Measurements from ENCODE around the gene ASGR2.
"Not testable (repeated sequence)": the region's sequence is repeated elsewhere in the genome, so short reads cannot be mapped to it uniquely, and the experiment has no call there.

ASGR2 gene

GRCh38 chr17:7114241-7114874 lies at the start of gene ASGR2:
TSS of gene ASGR2 (minus strand) at chr17:7114822. CDS start at chr17:7114240, 582 bp downstream.
- Mint-ChIP-seq H3K9me3 (no peaks in the 10 kb centered on the region), H3K36me3 (ENCODE audit: low read depth) (no peaks in the 10 kb centered on the region), H3K4me1 (ENCODE audit: low read depth) (peaks cover 5% of the 10 kb centered on the region), H3K4me3 (no peak within 1 kb of the TSS), H3K27me3 (peaks cover under 1% of the 10 kb centered on the region), H3K27ac (no peak within 1 kb of the TSS)

GRCh38 chr17:7159571-7159970 lies 44.9 kb upstream of the ASGR2 start:
- H3K4me3 Mint-ChIP-seq; H3K27me3 Mint-ChIP-seq; H3K9me3 Mint-ChIP-seq; H3K36me3 Mint-ChIP-seq (ENCODE audit: low read depth); H3K27ac Mint-ChIP-seq; H3K4me1 Mint-ChIP-seq (ENCODE audit: low read depth): not testable (repeated sequence)

- not testable (repeated sequence) for H3K27ac Mint-ChIP-seq; H3K4me3 Mint-ChIP-seq; H3K4me1 Mint-ChIP-seq (ENCODE audit: low read depth); H3K36me3 Mint-ChIP-seq (ENCODE audit: low read depth); H3K9me3 Mint-ChIP-seq
- H3K27me3 Mint-ChIP-seq: peaks cover 10% of the 10 kb centered on the region
Observed at GRCh38 chr17:7158424-7158823, 43.8 kb upstream of the ASGR2 start.

- Mint-ChIP-seq H3K27me3 (peaks cover 14% of the 10 kb centered on the region), H3K9me3 (no peaks in the 10 kb centered on the region), H3K36me3 (ENCODE audit: low read depth) (no peaks in the 10 kb centered on the region), H3K27ac (peak overlapping the region; percentile 38), H3K4me3 (no peak overlapping the region), H3K4me1 (ENCODE audit: low read depth) (no peaks in the 10 kb centered on the region)
Observed at GRCh38 chr17:7156342-7156940, 41.8 kb upstream of the ASGR2 start.

- H3K9me3 Mint-ChIP-seq: no peaks in the 10 kb centered on the region
- no peak overlapping the region for H3K27ac Mint-ChIP-seq
- no peaks in the 10 kb centered on the region for H3K4me1 Mint-ChIP-seq (ENCODE audit: low read depth)
- no peak overlapping the region for H3K4me3 Mint-ChIP-seq
- peaks cover 4% of the 10 kb centered on the region for H3K27me3 Mint-ChIP-seq
- H3K36me3 Mint-ChIP-seq (ENCODE audit: low read depth): no peaks in the 10 kb centered on the region
Observed at GRCh38 chr17:7147772-7148171, 33.1 kb upstream of the ASGR2 start.

- Mint-ChIP-seq H3K27me3 (no peaks in the 10 kb centered on the region), H3K27ac (no peak overlapping the region), H3K9me3 (no peaks in the 10 kb centered on the region), H3K36me3 (ENCODE audit: low read depth) (no peaks in the 10 kb centered on the region), H3K4me3 (no peak overlapping the region), H3K4me1 (ENCODE audit: low read depth) (no peaks in the 10 kb centered on the region)
Observed at GRCh38 chr17:7146115-7146514, 31.5 kb upstream of the ASGR2 start.

- Mint-ChIP-seq H3K36me3 (ENCODE audit: low read depth) (no peaks in the 10 kb centered on the region), H3K27ac (no peak overlapping the region), H3K4me1 (ENCODE audit: low read depth) (no peaks in the 10 kb centered on the region), H3K4me3 (no peak overlapping the region), H3K9me3 (no peaks in the 10 kb centered on the region), H3K27me3 (no peaks in the 10 kb centered on the region)
Observed at GRCh38 chr17:7144213-7144612, 29.6 kb upstream of the ASGR2 start.

- peaks cover 7% of the 10 kb centered on the region for H3K27me3 Mint-ChIP-seq
- H3K36me3 Mint-ChIP-seq (ENCODE audit: low read depth): no peaks in the 10 kb centered on the region
- H3K4me3 Mint-ChIP-seq: no peak overlapping the region
- no peaks in the 10 kb centered on the region for H3K9me3 Mint-ChIP-seq
- H3K4me1 Mint-ChIP-seq (ENCODE audit: low read depth): no peaks in the 10 kb centered on the region
- no peak overlapping the region for H3K27ac Mint-ChIP-seq
Observed at GRCh38 chr17:7141824-7142223, 27.2 kb upstream of the ASGR2 start.

GRCh38 chr17:7139400-7139799 lies 24.8 kb upstream of the ASGR2 start:
- Mint-ChIP-seq H3K27me3 (peaks cover 13% of the 10 kb centered on the region), H3K4me3 (no peak overlapping the region), H3K4me1 (ENCODE audit: low read depth) (peaks cover 4% of the 10 kb centered on the region), H3K9me3 (no peaks in the 10 kb centered on the region), H3K36me3 (ENCODE audit: low read depth) (no peaks in the 10 kb centered on the region), H3K27ac (no peak overlapping the region)

GRCh38 chr17:7138800-7139381 lies 24.3 kb upstream of the ASGR2 start:
- H3K27ac Mint-ChIP-seq: no peak overlapping the region
- peaks cover 4% of the 10 kb centered on the region for H3K4me1 Mint-ChIP-seq (ENCODE audit: low read depth)
- H3K9me3 Mint-ChIP-seq: no peaks in the 10 kb centered on the region
- H3K36me3 Mint-ChIP-seq (ENCODE audit: low read depth): no peaks in the 10 kb centered on the region
- H3K27me3 Mint-ChIP-seq: peaks cover 13% of the 10 kb centered on the region
- H3K4me3 Mint-ChIP-seq: no peak overlapping the region

- Mint-ChIP-seq H3K4me3 (no peak overlapping the region), H3K4me1 (ENCODE audit: low read depth) (peaks cover 18% of the 10 kb centered on the region), H3K27ac (no peak overlapping the region), H3K36me3 (ENCODE audit: low read depth) (no peaks in the 10 kb centered on the region), H3K9me3 (no peaks in the 10 kb centered on the region), H3K27me3 (peaks cover 13% of the 10 kb centered on the region)
Observed at GRCh38 chr17:7137171-7137943, 22.7 kb upstream of the ASGR2 start.

GRCh38 chr17:7136266-7136877 lies 21.8 kb upstream of the ASGR2 start:
- Mint-ChIP-seq H3K9me3 (no peaks in the 10 kb centered on the region), H3K27me3 (peaks cover 13% of the 10 kb centered on the region), H3K27ac (no peak overlapping the region), H3K36me3 (ENCODE audit: low read depth) (no peaks in the 10 kb centered on the region), H3K4me3 (no peak overlapping the region), H3K4me1 (ENCODE audit: low read depth) (peaks cover 26% of the 10 kb centered on the region)

- Mint-ChIP-seq H3K4me3 (peak overlapping the region; percentile 65), H3K36me3 (ENCODE audit: low read depth) (no peaks in the 10 kb centered on the region), H3K4me1 (ENCODE audit: low read depth) (peaks cover 31% of the 10 kb centered on the region), H3K27ac (no peak overlapping the region), H3K9me3 (no peaks in the 10 kb centered on the region), H3K27me3 (peaks cover 13% of the 10 kb centered on the region)
Observed at GRCh38 chr17:7133916-7134315, 19.3 kb upstream of the ASGR2 start.

GRCh38 chr17:7133424-7133823 lies 18.8 kb upstream of the ASGR2 start:
- Mint-ChIP-seq H3K4me1 (ENCODE audit: low read depth) (peaks cover 31% of the 10 kb centered on the region), H3K4me3 (peak overlapping the region; percentile 65), H3K9me3 (no peaks in the 10 kb centered on the region), H3K27me3 (peaks cover 13% of the 10 kb centered on the region), H3K27ac (no peak overlapping the region), H3K36me3 (ENCODE audit: low read depth) (no peaks in the 10 kb centered on the region)

All from stimulated activated naive CD8-positive, alpha-beta T cell treated with anti-CD3 and anti-CD28 coated beads, Interleukin-15, Interleukin-2, amounts not matched to agents 100 ng/mL and 50 ng/mL, for 24 hours (primary cell).